ENCODE measurements around the gene RAP1GAP2. TPM values are rescaled to one million over a fixed set of nuclear protein-coding genes. Genes with fewer than 3 reads are reported as not detected.

The RAP1GAP2 gene
- total RNA-seq, 2 experiments from 2014 or later = 11.3 to 28.2 TPM

DNA sequence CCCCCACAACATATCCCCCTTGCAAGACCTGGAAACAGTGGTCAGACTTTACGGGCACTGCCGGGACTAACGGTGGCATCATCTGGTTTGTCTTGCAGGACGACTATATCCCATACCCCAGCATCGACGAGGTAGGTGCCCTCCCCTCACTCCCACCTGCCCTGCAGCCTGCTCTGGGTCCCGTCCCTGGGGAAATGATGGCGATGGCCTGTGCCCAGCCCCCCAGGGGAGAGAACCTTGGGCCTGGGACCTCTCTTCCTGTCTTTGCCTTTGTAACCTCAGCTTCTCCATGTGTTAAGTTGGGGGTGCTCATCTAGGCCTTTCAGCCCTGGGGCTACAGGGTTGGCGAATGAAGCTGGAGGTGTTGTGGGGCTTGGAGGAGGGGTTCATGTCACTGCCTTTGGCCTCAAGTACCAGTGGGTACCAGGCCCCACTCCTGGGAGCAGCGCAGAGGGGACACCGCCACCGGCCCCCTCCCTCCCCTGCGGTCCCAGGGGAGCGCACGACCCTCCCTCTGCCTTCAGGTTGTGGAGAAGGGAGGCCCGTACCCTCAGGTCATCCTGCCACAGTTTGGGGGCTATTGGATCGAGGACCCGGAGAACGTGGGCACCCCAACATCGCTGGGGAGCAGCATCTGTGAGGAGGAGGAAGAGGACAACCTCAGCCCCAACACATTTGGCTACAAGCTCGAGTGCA lies 167.2 kb downstream of the RAP1GAP2 start:
- H3K36me3 ChIP-seq (ENCODE audit: insufficient read depth, low read length) = peaks cover 6% of the 10 kb centered on the region
- H3K27ac ChIP-seq (ENCODE audit: low read depth, low read length, poor library complexity, severe bottlenecking) = no peak overlapping the region
- no peaks in the 10 kb centered on the region for H3K9me2 ChIP-seq (ENCODE audit: insufficient read depth, low read length)
- CTCF ChIA-PET (ENCODE audit: unreplicated experiment) = no interaction called here
- BruUV-seq (replicated peaks) = no TSS peak
- no peak overlapping the region for H3K4me2 ChIP-seq (ENCODE audit: low read length)
- H3K4me1 ChIP-seq (ENCODE audit: insufficient read depth, low read length, poor library complexity, severe bottlenecking) = no peaks in the 10 kb centered on the region
- H3K79me2 ChIP-seq (ENCODE audit: insufficient read depth, low read depth, low read length) = no peaks in the 10 kb centered on the region
- TF ChIP-seq, protein P1, sequence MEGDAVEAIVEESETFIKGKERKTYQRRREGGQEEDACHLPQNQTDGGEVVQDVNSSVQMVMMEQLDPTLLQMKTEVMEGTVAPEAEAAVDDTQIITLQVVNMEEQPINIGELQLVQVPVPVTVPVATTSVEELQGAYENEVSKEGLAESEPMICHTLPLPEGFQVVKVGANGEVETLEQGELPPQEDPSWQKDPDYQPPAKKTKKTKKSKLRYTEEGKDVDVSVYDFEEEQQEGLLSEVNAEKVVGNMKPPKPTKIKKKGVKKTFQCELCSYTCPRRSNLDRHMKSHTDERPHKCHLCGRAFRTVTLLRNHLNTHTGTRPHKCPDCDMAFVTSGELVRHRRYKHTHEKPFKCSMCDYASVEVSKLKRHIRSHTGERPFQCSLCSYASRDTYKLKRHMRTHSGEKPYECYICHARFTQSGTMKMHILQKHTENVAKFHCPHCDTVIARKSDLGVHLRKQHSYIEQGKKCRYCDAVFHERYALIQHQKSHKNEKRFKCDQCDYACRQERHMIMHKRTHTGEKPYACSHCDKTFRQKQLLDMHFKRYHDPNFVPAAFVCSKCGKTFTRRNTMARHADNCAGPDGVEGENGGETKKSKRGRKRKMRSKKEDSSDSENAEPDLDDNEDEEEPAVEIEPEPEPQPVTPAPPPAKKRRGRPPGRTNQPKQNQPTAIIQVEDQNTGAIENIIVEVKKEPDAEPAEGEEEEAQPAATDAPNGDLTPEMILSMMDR (conservative IDR thresholded peaks at IDR 0.05; ENCODE audit: low read length) = no peak
- no peak for TF ChIP-seq EZH2phosphoT487 (IDR thresholded peaks at IDR 0.05; ENCODE audit: borderline replicate concordance, low read depth, low read length)
- H3K4me3 ChIP-seq (ENCODE audit: low read depth, low read length, poor library complexity, severe bottlenecking) = no peak overlapping the region
- DNase-seq (ENCODE audit: low spot score) = no peak
- no peak overlapping the region for H2AFZ ChIP-seq (ENCODE audit: low read length)
- H4K20me1 ChIP-seq (ENCODE audit: insufficient read depth, low read length) = no peaks in the 10 kb centered on the region
- POLR2A ChIA-PET = no interaction called here
- H3K9me3 ChIP-seq (ENCODE audit: low read length) = no peaks in the 10 kb centered on the region
- intact Hi-C loops (cut with micrococcal nuclease; ENCODE audit: unreplicated experiment) = no loop called here

DNA sequence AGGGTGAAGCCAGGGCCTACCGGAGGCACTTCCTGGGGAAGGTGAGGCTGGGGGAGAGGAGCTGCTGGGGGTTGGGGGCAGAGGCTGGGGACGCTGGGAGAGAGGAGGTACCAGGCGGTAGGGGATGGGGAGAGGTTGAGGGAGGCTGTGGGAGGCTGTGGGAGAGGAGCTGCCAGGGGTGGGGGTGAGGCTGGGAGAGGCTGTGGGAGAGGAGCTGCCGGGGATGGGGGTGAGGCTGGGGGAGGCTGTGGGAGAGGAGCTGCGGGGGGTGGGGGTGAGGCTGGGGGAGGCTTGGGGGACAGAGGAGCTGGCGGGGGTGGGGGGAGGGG lies 167.8 kb downstream of the RAP1GAP2 start:
- Histone ChIP-seq H3K4me3 (ENCODE audit: low read depth, low read length, poor library complexity, severe bottlenecking) (no peak overlapping the region), H3K9me2 (ENCODE audit: insufficient read depth, low read length) (no peaks in the 10 kb centered on the region), H3K4me2 (ENCODE audit: low read length) (no peak overlapping the region), H2AFZ (ENCODE audit: low read length) (no peak overlapping the region), H3K4me1 (ENCODE audit: insufficient read depth, low read length, poor library complexity, severe bottlenecking) (no peaks in the 10 kb centered on the region), H3K36me3 (ENCODE audit: insufficient read depth, low read length) (peaks cover 6% of the 10 kb centered on the region), H3K27ac (ENCODE audit: low read depth, low read length, poor library complexity, severe bottlenecking) (no peak overlapping the region), H3K79me2 (ENCODE audit: insufficient read depth, low read depth, low read length) (no peaks in the 10 kb centered on the region), H3K9me3 (ENCODE audit: low read length) (no peaks in the 10 kb centered on the region), H4K20me1 (ENCODE audit: insufficient read depth, low read length) (no peaks in the 10 kb centered on the region)
- BruUV-seq (replicated peaks) = no TSS peak
- intact Hi-C loops (cut with micrococcal nuclease; ENCODE audit: unreplicated experiment) = no loop called here
- no peak for DNase-seq (ENCODE audit: low spot score)
- POLR2A ChIA-PET = no interaction called here
- TF ChIP-seq, protein P1 (conservative IDR thresholded peaks at IDR 0.05; ENCODE audit: low read length) = no peak
- no peak for TF ChIP-seq EZH2phosphoT487 (IDR thresholded peaks at IDR 0.05; ENCODE audit: borderline replicate concordance, low read depth, low read length)
- CTCF ChIA-PET (ENCODE audit: unreplicated experiment) = no interaction called here

DNA sequence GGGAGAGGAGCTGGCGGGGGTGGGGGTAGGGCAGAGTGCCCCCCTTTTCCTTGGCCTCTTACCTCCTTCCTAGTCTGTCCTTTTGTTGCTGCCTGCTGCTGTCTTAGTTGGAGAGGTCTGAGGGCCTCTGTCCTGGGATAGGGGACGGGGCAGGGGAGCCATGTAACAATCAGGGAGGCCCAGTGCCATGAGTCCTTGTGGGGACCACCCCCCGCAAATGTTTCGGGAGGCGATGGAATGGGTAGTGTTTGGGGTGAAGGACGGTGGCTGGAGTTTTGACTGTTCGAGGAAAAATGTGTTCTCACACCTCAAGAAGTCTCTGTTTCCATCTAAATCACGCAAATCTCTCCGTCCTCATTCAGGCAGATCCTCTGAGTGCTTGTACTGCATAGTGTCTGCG lies 168.1 kb downstream of the RAP1GAP2 start:
- Histone ChIP-seq H2AFZ (ENCODE audit: low read length) (no peak overlapping the region), H4K20me1 (ENCODE audit: insufficient read depth, low read length) (no peaks in the 10 kb centered on the region), H3K4me1 (ENCODE audit: insufficient read depth, low read length, poor library complexity, severe bottlenecking) (no peaks in the 10 kb centered on the region), H3K79me2 (ENCODE audit: insufficient read depth, low read depth, low read length) (no peaks in the 10 kb centered on the region), H3K4me2 (ENCODE audit: low read length) (no peak overlapping the region), H3K9me3 (ENCODE audit: low read length) (no peaks in the 10 kb centered on the region), H3K36me3 (ENCODE audit: insufficient read depth, low read length) (peaks cover 6% of the 10 kb centered on the region), H3K4me3 (ENCODE audit: low read depth, low read length, poor library complexity, severe bottlenecking) (no peak overlapping the region), H3K27ac (ENCODE audit: low read depth, low read length, poor library complexity, severe bottlenecking) (no peak overlapping the region), H3K9me2 (ENCODE audit: insufficient read depth, low read length) (no peaks in the 10 kb centered on the region)
- BruUV-seq (replicated peaks) = no TSS peak
- ChIA-PET POLR2A (no interaction called here), CTCF (ENCODE audit: unreplicated experiment) (no interaction called here)
- TF ChIP-seq, protein P1 (conservative IDR thresholded peaks at IDR 0.05; ENCODE audit: low read length) = no peak
- no peak for TF ChIP-seq EZH2phosphoT487 (IDR thresholded peaks at IDR 0.05; ENCODE audit: borderline replicate concordance, low read depth, low read length)
- intact Hi-C loops (cut with micrococcal nuclease; ENCODE audit: unreplicated experiment) = no loop called here
- DNase-seq (ENCODE audit: low spot score) = no peak
